K562 (cell line): ENCODE measurements around the gene NOCT. TPM values are rescaled to one million over a fixed set of nuclear protein-coding genes. Genes with fewer than 3 reads are reported as not detected.

Source experiments
- DEAF1 ChIP-seq: fragments of 450-650 bp; formaldehyde crosslinking; IDR thresholded peaks from 2 replicates; pipeline ENCODE4 v1.4.0; 2020; ENCODE audit warnings: mild to moderate bottlenecking, moderate library complexity
- DIDO1 ChIP-seq: fragments of 450-650 bp; IDR thresholded peaks from 2 replicates; pipeline ENCODE4 v1.6.1; 2016; ENCODE audit warnings: low read depth, missing biosample characterization, missing genetic modification characterization
- E2F6 ChIP-seq, 2 experiments: IDR thresholded peaks; 2 replicates each; pipeline ENCODE4 v1.6.1; 2011; ENCODE audit warnings: borderline replicate concordance in 1 of 2, control low read depth in 1 of 2, low read depth in 1 of 2, low read length in 1 of 2, mild to moderate bottlenecking in 1 of 2, mixed read lengths in 1 of 2, moderate library complexity in 1 of 2; ENCODE audit not compliant: insufficient read depth in 1 of 2, insufficient read length in 1 of 2, poor library complexity in 1 of 2, severe bottlenecking in 1 of 2; ENCODE audit errors: extremely low read depth in 1 of 2
- EWSR1 ChIP-seq: fragments of 450-650 bp; IDR thresholded peaks from 2 replicates; pipeline ENCODE4 v1.6.1; 2018; ENCODE audit warnings: borderline replicate concordance, mild to moderate bottlenecking, low read depth, moderate library complexity; ENCODE audit not compliant: partially characterized antibody
- PBX2 ChIP-seq, 2 experiments: IDR thresholded peaks in 1 of 2; conservative IDR thresholded peaks in 1 of 2; 2 replicates each; pipeline ENCODE4 v1.6.1; 2016; ENCODE audit warnings: low read depth in 2 of 2, mild to moderate bottlenecking in 1 of 2, missing compliant biosample characterization in 1 of 2, missing genetic modification characterization in 1 of 2, moderate library complexity in 1 of 2
- SP1 ChIP-seq: sonication (generic); formaldehyde crosslinking; IDR thresholded peaks from 2 replicates; pipeline ENCODE4 v1.8.1; 2022; ENCODE audit warnings: mild to moderate bottlenecking, missing genetic modification reagents
- ZNF354B ChIP-seq: fragments of 250-450 bp; sonication (Bioruptor Pico); IDR thresholded peaks from 2 replicates; pipeline ENCODE4 v1.4.0; 2020
- polyA plus RNA-seq, 8 experiments: library from polyadenylated mRNA; depleted of rRNA in 4 of 8; stranded (reverse) in 5 of 8; unstranded in 3 of 8; fragments of >200 nt; fragmentation: Nextera tagmentation in 2 of 8; fragmentation: Illumina TruSeq in 1 of 8; extraction: Ambion mirVana in 2 of 8; extraction: Trizol in 1 of 8; gene quantifications; 2 replicates each; pipeline versions ENCODE4 v1.2.1 to v1.2.3, GENCODE V29; 2011 to 2014; ENCODE audit warnings: inconsistent platforms in 1 of 8, missing spikeins in 1 of 8
- total RNA-seq, 7 experiments: library from RNA; depleted of rRNA in 6 of 7; stranded (reverse); fragments of >200 nt in 6 of 7; fragmentation: Illumina TruSeq in 2 of 7; extraction: Trizol in 2 of 7; gene quantifications; 2 replicates each; pipeline versions ENCODE4 v1.2.1 to v1.2.3, GENCODE V29; 2011 to 2021; ENCODE audit warnings: low replicate concordance in 1 of 7

The NOCT gene
- total and polyA plus RNA-seq, 9 of the 15 experiments (the other 6 are each of a cell fraction or from before 2014, with no cell fraction given) = 1.3 to 20.2 (median 11.1) TPM

GRCh38 chr4:138996090-138996489 is 19.5 kb upstream of the NOCT start (continued):
- no peak for TF ChIP-seq PBX2 (CRISPR knock-in tag; IDR thresholded peaks at IDR 0.05; ENCODE audit: low read depth)
- no peak for TF ChIP-seq PBX2 (tag; conservative IDR thresholded peaks at IDR 0.05; ENCODE audit: low read depth)
- TF ChIP-seq DEAF1 = no peak
- no peak for TF ChIP-seq E2F6 (IDR thresholded peaks at IDR 0.05; ENCODE audit: borderline replicate concordance in 1 of 2, extremely low read depth in 1 of 2, insufficient read depth in 1 of 2, insufficient read length in 1 of 2, low read depth in 1 of 2, low read length in 1 of 2, poor library complexity in 1 of 2, severe bottlenecking in 1 of 2)
- TF ChIP-seq DIDO1 (tag) = no peak
- TF ChIP-seq EWSR1 = no peak
- no peak for TF ChIP-seq SP1 (CRISPR knock-in tag)
- TF ChIP-seq ZNF354B = no peak
- TF ChIP-seq, all 486 proteins: peak for 0
